GM19328 (cell line): Measurements from ENCODE around the gene KRTAP3-1.
"Not testable (repeated sequence)": the region's sequence is repeated elsewhere in the genome, so short reads cannot be mapped to it uniquely, and the experiment has no call there.

ENCODE experiments used
- ATAC-seq: cut with Tn5 transposase; IDR thresholded peaks from one replicate; pipeline ENCODE4 v1.9.1; 2021; ENCODE audit warnings: mild to moderate bottlenecking, moderate library complexity; ENCODE audit not compliant: unreplicated experiment

The KRTAP3-1 gene

DNA sequence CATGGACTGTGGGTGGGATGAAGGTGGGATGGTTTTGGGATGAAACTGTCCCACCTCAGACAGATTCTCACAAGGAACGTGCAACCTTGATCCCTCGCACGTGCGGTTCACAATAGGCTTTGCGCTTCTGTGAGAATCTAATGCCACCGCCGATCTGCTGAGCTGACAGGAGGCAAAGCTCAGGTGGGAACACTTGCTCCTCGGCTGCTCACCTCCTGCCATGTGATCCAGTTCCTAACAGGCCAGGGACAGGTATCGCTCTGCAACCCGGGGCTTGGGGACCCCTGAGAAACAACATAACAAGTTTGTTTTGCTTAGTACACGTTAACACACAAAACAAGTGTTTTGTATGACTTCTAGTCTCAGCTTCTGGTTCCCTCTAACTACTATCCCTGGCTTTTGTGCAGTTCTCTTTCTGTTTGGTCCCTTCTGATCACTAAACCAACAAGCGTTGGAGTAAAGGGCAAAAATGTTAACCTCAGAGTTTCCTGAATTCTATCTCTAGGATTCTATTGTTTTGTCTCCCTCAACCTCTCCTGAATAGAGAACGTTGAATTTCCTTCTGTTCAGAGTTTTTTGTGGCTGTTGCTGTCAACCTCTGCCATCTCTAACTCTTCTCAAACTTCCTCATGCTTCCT lies 7.8 kb upstream of the KRTAP3-1 start:
- no peak for ATAC-seq

DNA sequence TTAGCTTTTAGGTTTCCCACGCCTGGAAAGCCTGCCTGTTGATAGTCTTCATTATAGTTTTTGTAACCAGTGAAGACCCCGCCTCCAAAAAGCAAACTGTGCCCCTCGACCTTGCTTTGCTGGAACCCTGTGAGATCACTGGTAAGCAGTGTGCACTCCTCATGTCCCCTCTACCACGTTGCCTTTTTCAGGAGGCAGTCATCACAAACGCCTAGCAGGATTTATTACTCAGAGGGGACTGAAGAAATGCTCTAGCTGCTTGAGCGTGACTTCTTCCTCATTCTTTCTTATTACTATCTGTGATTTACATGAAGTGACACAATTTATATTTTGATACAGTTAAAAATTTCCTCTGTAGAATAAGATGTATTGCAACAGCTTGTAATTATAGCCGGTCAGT lies 6.5 kb upstream of the KRTAP3-1 start:
- ATAC-seq: no peak

DNA sequence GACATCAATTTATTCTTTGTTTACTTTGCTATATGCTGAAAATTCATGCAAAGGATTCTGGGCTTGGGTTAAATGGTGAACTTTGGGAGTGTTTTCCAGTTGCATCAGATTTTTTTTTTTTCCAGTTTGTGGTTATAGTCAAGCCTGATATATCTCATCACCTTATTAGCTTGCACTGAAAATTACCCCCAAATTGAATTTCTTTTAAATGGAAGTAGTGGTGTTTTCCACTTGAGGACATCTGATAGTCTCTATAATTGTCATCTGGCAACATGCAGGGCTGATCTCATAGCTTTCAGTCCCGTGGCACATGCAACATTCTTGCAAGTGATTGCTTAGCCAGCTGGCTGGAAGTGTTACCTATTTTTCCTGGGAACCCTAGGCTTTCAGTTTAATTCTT lies 4.7 kb upstream of the KRTAP3-1 start:
- ATAC-seq: no peak

DNA sequence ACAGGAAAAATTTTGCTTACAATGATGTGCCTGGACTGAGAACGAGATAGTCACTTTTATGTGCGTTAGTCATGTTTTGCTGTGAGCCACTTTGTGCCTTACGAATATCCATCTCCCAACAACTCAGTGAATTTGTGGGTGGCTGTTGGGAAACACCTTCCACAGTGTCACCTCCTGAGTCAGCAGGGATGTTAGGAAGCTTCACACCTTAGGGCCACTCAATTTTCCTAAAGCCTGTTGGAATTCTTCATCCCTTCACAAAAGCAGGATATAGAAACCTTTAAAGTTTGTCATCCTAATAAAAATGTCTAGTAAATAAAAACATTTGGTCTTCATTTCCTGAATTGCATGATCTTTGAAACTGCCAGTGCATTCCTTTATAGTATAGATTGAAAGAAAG lies 4.3 kb upstream of the KRTAP3-1 start:
- ATAC-seq: no peak

DNA sequence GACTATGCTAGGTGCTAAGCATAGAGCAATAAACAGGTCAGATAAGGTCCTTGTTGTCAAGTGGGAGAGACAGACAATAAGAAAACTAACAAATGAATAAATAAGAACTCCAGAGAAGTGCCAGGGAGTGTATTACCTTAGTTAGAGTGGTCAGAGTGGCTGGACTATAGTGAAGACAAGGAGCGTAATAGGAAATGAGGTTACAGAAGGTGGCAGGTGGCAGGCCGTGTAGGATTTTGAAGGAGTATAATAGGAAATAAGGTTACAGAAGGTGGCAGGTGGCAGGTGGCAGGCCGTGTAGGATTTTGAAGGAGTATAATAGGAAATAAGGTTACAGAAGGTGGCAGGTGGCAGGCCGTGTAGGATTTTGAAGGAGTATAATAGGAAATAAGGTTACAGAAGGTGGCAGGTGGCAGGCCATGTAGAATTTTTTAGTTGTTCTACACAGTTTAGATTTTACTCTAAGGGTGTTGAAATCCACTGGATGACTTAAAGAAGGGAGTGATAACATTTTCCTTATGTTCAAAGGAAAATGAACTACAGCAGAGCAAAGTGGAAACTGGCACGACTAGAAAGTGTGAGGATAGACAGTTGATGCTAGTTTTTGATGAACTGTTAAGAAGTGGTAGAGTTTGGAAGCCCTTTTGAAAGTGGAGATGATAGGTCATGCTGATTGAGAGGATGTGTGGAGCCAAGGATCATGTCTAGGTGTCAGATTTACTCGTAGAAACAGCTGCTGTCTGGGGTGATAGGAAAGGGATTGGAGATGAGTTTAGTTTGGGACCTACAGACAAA lies 3.6 kb upstream of the KRTAP3-1 start:
- no peak for ATAC-seq

DNA sequence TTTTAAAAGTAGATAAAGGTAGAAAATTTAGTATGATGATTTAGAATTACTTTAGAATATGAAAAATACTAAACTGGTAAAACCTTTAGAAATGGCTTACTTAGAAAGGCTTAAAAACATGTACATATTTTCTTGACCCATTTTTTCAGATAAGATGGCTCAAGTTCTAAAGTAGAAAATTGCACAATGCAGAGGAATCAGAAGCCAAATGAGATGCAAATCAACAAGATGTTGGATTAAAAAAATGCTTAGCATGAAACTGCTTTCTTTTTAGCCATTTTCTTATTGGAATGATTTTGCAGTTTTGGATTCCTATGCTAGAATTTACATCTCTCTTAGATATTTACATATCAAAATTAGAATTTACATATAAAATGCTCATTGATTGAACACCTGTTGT lies 1.5 kb upstream of the KRTAP3-1 start:
- ATAC-seq: no peak

DNA sequence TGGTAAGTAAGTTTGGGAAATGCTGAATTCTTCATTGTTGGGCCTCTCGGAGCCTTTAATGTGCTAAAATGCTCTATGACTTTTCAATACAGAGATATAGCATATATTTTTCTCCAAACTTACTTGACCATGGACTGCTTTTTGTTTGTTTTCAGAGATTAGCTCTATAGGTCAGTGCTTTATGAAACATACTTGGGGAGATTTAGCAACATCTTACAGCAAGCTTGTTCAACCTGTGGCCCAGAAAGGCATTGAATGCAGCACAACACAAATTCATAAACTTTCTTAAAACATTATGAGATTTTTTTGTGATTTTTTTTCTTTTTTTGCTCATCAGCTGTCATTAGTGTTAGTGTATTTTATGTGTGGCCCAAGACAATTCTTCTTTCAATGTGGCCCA lies 1.0 kb upstream of the KRTAP3-1 start:
- no peak for ATAC-seq

DNA sequence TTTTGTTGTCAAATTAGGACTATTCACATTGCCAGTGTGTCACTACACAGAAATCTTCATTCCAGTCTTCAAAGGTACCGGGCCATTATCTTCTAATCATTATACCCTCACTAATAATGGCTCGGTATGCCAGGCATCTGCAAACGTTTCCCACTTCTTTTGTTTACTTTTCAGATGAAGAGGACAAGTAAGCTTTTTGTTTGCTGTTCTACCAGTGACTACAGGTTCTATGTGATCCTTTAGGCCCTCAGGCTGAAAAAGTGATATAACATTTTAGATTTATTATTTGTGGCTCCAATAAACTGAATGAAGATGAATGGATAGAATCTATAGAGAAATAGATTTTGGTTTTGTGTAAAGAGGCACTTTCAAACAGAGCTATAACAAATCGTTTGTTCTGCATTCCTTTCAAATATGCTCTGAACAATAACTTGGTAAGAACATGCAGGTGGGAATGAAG lies 403 bp upstream of the KRTAP3-1 start:
- no peak for ATAC-seq

DNA sequence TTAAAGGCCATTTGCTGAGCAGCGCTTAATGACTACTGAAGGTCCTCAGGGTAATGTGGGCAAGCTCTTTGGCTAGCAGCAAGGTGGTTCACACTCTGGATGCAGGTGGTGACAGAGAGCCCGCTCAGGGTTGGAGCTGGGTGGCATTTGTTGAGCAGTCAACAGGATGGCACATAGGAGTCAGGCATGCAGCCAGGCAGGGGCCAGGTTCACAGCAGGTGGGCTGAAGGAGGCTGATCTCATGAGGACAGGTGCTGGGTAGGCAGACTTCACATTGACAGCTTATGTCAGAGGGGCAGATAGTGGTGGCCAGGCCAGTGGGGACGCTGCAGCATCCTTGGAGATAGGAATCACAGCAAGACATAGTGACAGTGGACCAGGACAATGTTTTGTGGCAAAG lies 4.5 kb downstream of the KRTAP3-1 start:
- ATAC-seq: no peak

DNA sequence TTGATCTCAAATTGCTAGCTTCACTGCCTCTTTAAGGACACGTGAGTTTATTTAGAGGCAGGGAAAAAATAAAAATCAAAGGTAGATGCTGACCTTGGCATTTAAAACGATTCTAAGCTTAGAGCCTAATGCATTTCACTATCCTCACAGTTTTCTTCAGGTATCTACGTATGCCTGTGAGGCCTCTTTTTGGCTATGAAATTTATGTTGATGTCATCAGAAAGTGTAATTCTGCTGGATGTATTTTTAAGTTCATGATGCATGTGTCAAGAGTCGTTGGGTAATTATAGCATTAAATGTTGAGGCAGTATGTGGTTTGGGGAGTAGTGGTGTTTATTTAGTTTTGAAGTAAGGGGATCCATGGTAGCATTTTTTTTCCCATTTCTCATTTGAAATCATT lies 5.0 kb downstream of the KRTAP3-1 start:
- ATAC-seq: no peak

DNA sequence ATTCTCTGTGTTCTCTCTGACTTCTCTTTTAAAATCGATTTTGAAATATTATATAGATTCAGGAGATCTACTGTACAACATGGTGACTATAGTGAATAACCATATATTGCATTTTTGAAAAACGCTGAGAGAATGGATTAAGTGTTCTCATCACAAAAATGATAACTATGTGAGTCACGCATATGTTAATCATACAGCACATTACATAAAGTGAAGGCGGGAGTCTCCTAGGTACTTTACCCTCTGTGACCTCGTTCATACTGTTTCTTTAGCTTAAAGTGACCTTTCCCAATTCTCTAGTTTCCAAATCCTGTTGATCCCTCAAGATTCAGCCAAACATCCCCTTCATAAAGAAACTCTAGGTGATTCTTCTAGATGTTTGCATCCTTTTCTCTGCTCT lies 6.1 kb downstream of the KRTAP3-1 start:
- ATAC-seq: no peak

DNA sequence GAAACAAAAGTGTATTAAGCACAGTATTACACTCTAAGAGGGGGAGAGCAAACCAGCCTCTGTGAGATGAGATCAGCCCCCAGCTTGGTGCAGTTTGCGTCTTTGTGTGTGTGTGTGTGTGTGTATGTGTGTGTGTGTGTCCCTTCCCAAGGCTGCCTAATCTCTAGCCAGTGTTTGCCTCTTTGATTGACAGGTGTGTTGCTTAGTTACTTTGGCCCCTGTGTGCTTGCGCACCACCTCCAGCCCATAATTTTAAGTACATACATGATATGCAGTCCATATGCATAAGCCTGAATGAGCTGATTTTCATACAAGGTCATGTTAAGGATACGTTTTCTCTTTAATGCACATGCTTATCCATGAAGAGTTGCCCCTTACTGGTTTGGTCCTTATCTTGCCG lies 7.1 kb downstream of the KRTAP3-1 start:
- ATAC-seq: no peak

DNA sequence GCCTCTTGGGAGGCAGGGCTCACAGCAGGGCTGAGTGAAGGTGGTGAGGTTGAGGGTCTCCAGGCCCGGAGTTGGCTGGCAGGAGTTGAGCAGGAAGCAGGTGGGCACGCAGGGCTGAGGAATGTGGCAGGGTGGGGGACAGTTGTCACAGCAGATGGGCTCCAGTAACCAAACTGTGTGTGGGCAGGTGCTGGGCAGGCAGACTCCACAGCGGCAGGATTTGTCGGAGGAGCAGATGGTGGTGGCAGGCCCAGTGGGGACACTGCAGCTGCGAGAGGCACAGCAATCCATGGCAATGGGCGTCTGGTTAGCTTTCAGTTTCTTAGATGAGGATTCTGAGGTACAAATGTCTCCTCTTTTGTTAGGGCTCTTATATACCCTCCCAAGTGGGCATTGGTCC lies 9.4 kb downstream of the KRTAP3-1 start, which contains the start of gene KRTAP3-2:
Gene KRTAP3-2 (minus strand): TSS at position 344 of the 400 bp plus-strand sequence. CDS start 53 bp downstream, at position 291.
- ATAC-seq: not testable (repeated sequence)

DNA sequence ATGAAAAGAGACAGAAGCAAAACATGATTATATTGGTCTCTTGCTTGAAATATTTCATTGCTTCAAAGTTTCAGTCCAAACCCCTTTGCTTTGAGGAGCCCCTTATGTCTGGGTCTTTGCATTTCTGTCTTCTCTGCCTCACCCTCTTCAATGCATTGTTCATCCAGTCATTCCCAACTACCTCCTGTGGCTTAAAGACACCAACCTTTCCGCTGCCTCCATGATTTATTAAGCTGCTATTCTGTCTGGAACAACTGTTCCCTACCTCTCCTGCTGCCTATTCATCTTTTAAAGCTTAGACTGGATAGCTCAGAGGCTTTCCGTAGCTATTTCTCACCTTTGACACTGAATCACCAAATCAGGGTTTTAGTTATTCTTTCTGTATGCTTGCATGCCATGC lies 11.6 kb downstream of the KRTAP3-1 start:
- no peak for ATAC-seq

DNA sequence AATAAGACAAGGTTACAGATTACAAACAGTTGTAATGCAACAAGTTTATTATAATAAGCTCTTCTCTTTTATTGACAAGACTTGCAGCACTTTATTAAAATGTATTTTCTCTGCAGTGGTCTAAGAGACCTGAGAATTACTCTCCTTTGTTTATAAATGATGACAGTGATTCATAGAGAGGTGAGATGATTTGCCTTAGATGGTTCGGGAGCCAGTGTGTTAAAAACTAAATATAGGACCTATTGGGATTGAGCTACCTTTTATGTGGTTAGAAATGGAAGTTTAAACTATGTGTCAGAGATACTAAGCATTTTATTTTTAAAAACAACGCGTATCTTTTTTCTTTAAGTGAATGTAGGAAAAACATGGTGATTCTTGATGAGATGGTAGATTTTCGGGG lies 12.1 kb downstream of the KRTAP3-1 start:
- ATAC-seq: no peak

DNA sequence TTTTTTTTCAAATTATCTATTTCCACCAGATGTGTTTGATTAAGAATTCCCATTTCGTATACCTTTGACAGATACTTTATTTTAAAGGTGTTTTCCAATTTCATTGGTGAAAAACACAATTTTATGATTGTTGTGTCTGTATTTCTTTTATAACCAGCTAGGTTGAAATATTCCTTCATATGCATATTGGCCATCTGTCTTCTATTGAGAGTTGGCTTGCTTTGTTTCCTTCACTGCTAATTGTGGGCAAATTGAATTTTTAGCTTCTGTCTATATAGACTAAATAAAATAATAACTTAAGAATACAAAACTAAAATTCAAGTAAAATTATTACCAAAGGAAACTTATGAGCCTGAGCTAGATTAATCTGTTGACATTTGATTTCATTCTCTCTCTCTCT lies 13.8 kb downstream of the KRTAP3-1 start:
- ATAC-seq: no peak

DNA sequence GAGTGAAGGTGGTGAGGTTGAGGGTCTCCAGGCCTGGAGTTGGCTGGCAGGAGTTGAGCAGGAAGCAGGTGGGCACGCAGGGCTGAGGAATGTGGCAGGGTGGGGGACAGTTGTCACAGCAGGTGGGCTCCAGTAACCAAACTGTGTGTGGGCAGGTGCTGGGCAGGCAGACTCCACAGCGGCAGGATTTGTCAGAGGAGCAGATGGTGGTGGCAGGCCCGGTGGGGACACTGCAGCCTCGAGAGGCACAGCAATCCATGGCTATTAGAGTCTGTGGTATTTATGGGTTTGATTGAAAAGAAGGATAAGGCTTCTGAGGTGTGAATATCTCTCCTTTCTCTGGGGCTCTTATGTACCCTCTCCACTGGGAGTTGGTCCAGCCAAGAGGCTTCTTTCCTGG lies 15.1 kb downstream of the KRTAP3-1 start, which contains the start of gene KRTAP3-3:
Gene KRTAP3-3 (minus strand): TSS at position 326 of the 400 bp plus-strand sequence. CDS start 67 bp downstream, at position 259.
- ATAC-seq: no peak

DNA sequence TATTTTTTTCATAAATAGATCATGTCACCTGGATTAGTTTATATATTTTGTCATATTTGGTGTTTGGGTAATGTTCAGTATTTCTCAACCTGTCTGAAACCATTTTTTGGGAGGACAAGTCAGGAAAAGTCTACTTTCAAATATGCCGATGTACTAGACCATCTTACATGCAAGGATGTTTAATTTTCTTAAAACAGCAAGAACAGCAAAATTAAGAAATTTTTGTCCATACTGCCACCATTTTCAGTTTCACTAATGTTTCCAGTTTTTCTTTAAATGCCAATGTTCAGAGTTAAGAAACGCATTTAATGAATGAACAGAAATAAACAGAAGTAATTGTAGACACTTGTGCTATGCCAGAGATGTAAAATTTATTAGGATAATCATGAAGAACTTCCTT lies 15.8 kb downstream of the KRTAP3-1 start:
- no peak for ATAC-seq

DNA sequence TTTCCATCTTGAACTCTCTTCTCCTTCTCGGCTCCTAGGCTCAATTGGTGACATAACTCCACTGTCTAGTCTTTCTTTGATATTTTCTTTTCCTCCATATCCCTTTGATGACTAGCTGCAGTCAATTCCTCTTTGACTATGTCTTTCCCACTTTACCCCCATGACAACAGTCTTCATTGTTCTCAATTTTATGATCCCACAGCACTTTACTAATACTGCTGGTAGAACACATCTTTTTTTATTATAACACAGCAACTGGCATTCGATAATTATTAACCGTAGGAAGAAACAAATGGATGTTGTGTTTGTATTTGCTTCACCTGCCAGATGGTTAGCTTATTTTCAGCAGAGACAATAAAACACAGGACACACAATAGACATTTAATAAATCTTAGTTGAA lies 16.3 kb downstream of the KRTAP3-1 start:
- no peak for ATAC-seq

DNA sequence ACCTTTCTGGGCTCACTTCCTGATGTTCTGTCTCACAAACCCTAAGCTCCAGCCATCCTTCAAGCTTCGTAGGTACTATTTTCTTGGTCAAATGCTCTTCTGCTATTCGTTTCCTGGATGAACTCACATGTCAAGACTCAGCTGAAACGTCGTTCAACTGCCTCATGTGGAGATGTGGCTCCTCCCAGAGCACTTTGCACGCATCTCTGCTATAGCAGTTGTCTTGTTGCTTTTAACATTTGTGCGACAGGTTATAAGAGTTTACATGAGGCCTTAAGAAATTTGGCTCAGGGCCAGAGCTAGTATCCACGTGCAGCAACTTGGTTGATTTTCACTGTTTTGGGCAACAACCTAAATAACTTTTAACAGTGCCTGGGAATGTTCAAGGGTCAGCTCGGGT lies 22.0 kb downstream of the KRTAP3-1 start:
- no peak for ATAC-seq

DNA sequence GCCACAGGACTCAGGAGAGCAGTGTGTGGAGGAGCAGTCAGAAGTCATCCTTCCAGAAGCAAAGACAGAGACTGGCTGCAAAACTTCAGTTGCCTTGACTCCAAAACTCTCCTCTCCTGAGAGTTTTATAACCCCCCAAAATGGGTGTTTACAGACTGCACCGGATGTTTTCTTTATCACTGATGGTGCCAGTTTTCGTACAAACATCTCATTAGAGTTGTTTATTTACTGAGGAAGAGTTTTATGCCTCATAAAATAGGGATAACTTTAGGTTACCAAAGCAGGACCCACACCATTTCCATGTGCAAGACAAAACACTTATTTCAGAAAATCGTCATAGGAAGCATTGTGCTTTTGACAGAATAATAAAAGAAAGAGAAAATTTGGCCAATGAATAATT lies 24.7 kb downstream of the KRTAP3-1 start, which contains the start of gene KRT40:
Gene KRT40 (minus strand): TSS at position 101 of the 400 bp plus-strand sequence. CDS start 53 bp downstream, at position 48.
- ATAC-seq: no peak

DNA sequence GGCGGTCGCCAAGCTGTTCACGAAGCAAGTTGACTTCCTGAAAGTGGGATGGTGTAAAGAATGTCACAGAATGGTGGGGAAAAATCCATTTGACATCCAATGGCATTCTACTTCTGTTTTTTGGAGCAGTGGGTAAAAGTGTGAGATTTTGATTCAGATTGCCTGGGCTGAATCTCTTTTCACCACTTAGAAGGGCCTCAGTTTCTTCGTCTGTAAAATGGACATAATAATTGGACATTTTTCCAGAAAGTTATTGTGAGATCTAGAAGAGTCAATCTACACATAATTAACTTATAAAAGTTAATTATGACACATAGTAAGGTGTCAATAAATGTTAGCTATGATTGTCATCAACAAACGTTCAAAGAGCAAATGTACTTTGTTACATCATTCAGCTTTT lies 27.8 kb downstream of the KRTAP3-1 start:
- ATAC-seq: no peak
